Stimulated activated CD8-positive, alpha-beta memory T cell treated with anti-CD3 and anti-CD28 coated beads, Interleukin-7, amount 100 ng/mL, for 1 hour (primary cell): Measurements from ENCODE around the gene SNAI1.
"Not testable (repeated sequence)": the region's sequence is repeated elsewhere in the genome, so short reads cannot be mapped to it uniquely, and the experiment has no call there.

Experiments
- DNase-seq, 2 donors: peaks; one replicate each; pipeline ENCODE4 v3.0.0-alpha.2; 2020; ENCODE audit warnings: low read depth in 2 of 2

SNAI1 gene

DNA sequence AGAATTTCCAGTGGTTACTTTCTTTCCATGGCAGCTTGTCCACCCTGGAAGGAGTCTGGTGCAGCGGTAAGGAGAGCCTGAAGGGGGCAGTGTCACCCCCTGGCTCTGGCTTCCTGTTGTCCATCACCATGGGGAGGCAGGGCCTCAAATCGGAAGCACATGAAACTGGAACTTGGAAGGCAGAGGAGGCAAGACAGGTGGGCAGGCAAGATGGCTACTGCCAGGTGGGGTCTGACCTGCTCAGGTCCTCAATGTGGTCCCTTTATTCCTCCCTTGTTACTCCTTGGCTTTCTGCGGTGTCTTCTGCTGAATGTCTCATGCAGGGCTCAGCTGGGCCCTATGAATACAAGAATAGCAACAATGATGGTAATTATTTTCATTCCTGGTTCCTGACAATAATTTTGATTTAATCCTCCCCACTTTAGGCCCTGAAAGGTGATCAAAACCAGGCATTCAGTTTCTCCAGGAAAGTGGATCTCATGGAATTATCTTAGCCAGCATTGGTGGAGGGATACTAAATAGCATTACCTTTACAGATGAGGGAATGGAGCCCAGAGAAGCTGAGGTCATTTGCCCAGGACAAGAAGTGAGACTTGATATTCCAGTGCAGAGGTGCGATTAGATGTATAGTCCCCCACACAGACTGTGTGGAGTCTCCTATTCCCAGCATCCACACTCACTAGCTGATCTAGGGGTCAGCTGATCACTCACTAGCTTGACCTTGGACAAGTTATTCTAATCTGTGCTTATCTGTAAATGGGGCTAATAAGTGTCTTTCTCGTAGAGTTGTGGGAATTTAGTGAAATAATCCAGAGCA is 17.6 kb upstream of the SNAI1 start:
- no peak for DNase-seq

- no peak for DNase-seq
Measured at GRCh38 chr20:49965781-49966305, 16.9 kb upstream of the SNAI1 start.

GRCh38 chr20:49966861-49967260 is 15.9 kb upstream of the SNAI1 start:
- DNase-seq, result no peak

DNA sequence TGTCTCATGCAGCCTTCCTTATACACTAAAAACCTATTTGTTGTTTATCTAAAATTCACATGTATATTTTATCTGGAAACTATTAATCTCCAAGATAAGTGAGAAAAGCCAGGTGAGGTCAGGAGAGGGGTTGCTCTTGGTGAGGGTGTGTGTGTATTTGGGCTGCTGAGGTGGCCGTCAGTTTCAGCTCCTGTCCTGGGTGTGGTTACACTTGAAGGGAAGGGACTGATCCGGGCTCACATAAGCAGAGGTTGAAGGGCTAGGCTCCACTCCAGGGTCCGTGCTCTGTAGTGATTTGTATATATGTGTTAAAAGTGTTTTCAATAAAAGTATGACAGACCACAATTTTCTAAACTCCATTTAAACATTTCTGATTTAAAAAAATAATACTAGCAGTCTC is 13.5 kb upstream of the SNAI1 start:
- no peak for DNase-seq

- no peak for DNase-seq
Measured at GRCh38 chr20:49969946-49970345, 12.8 kb upstream of the SNAI1 start.

DNA sequence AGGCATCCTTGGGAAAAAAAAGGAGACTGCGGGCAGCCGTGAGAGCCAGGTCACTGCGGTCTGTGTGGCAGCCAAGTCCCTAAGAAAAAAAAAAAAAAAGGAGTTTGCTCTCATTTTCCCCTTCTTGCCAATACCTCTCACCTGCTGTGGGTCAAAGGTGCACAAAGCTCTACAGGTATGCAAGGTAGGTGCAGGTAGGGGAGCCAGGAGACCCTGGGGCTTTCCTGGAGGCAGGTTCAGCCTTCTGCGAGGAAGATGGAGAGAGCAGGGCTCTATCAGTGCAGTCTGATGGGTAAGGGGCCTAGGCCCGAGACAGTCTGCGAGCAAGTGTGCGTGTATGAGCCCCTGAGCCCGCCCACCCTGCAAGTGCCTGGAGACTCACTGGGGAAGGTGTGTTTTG is 12.3 kb upstream of the SNAI1 start:
- no peak for DNase-seq

DNA sequence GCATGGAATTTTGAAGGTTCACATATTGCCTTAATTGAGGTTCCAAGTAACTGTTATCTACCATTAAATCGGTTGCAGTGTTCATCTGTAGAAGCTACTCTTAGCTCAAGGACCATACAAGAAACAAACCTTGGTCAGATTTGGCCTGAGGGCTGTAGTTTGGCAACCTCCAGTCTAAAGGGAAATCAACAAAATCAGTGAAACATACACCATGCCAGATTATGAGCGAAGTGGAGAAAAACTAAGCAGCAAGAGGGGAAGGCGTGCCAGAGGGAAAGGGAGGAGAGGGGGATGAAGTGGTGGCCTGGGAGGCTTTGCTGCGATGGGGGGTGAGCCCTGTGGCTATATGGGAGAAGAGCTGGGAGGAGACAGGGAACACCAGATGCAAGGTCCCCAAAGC is 8.8 kb upstream of the SNAI1 start:
- no peak for DNase-seq

DNA sequence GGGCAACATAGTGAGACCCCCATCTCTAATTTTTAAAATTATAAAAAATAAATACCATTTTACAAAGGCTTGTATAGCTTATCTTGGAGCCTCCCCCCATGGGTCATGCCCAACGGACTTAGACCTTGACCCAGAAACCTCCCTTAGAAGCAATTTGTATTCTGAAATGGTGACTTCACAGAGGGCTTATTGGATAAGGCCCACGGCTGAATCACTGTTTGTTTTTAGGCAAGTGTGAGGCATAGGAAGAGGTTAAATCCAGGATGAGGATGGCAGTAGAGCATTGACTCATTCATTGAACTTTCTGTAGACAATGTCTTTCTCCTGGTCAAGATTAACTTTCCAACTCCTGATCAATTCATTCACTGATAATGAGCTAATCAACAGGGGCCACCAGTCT is 6.2 kb upstream of the SNAI1 start:
- DNase-seq, result no peak

GRCh38 chr20:49977740-49978139 is 5.0 kb upstream of the SNAI1 start:
- DNase-seq, result not testable (repeated sequence)

GRCh38 chr20:49978685-49979029 is 4.1 kb upstream of the SNAI1 start:
- DNase-seq, result no peak

GRCh38 chr20:49979030-49979832 is 3.5 kb upstream of the SNAI1 start:
- DNase-seq, result peak; percentile 44 to 45

DNA sequence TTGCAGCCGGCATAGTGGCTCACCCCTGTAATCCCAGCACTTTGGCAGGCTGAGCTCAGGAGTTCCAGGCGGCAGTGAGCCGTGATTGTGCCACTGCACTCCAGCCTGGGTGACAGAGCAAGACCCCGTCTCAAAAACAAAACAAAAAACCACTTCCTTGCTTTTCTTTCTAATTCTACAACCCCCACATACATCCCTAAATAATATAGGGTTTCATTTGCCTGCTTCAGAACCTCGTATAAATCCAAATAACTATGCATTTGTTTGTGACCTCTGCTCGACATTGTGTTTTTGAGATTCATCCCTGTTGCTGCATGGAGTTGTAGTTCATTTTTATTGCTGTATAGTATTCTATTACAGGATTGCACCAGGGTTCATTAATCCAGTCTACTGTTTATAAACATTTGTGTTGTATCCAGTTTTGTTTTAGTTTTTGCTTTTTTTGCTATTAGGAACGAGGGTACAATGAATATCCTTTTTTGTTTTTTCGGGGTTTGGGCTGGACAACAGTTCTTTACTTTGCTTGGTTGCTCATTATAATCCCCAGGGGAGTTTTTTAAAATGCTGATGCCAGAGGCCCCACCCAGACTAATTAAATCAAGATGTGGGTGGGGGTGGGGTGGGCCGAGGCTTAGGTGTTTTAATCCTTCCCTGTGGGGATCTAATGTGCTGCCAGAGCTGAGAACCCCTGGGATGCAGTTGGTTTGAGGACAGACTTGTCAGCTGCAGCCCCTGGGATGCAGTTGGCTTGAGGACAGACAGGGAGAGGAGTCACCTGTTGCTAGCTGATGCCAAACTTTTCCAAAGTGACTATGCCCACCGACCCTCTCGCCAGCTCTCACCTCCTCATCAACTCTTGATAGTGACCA is 2.4 kb upstream of the SNAI1 start:
- DNase-seq, result no peak

- no peak for DNase-seq
Measured at GRCh38 chr20:49981218-49982071, 1.3 kb upstream of the SNAI1 start.

DNA sequence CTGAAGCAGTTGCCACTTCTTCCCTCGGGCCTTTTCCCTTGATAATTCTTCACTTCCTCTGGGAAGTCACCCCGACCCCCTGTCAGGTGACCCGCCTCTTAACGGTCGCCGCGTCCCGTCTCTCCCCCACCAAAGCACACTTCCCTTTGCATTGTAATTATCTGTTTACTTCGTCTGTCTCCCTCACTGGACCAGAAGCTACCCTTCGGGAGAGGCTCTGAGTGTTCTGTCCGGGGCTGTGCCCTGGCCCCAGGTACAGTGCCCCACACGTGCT is 771 bp upstream of the SNAI1 start:
- DNase-seq, result no peak

- DNase-seq, result no peak
Measured at GRCh38 chr20:49983123-49983847, 505 bp downstream of the SNAI1 start.

DNA sequence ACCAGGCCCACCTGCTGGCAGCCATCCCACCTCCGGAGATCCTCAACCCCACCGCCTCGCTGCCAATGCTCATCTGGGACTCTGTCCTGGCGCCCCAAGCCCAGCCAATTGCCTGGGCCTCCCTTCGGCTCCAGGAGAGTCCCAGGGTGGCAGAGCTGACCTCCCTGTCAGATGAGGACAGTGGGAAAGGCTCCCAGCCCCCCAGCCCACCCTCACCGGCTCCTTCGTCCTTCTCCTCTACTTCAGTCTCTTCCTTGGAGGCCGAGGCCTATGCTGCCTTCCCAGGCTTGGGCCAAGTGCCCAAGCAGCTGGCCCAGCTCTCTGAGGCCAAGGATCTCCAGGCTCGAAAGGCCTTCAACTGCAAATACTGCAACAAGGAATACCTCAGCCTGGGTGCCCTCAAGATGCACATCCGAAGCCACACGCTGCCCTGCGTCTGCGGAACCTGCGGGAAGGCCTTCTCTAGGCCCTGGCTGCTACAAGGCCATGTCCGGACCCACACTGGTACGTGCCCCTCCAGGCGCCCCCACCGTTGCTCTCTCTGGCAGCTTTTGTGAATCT is 1.1 kb downstream of the SNAI1 start:
- no peak for DNase-seq

DNA sequence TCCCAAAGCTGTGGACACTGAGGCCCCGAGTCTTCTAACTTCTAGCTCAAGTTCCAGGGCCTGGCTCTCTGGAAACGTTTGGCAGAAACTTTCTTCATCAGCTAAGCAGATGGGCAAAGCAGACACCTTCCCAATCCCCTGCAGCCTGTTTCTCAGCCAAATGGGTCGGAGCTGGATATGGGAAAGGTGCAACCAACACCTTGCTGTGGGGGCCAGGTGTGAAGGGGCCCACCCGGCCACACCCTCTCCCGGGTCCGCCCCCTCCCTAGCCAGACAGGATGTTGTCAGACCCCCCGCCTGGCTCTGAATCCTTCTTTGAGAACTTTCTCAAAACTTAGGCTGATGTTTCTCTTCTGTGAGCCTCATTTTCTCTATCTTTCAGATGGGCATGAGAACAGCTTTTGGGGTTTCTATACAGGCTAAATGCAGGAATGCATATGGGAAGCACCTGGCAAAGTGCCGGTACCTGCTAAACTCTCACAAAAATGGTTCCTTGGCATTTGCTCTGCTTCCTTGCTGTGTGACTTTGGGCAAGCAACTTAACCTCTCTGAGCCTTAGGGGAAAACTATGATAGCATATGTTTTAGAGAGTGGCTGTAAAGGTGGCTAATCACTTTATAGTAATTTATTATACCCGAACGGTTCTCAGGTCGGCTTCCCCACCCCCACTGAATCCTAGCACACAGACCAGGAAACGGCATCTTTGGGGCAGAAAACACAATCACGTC is 1.8 kb downstream of the SNAI1 start:
- DNase-seq, result no peak

- no peak for DNase-seq
Measured at GRCh38 chr20:49985157-49985556, 2.4 kb downstream of the SNAI1 start.

DNA sequence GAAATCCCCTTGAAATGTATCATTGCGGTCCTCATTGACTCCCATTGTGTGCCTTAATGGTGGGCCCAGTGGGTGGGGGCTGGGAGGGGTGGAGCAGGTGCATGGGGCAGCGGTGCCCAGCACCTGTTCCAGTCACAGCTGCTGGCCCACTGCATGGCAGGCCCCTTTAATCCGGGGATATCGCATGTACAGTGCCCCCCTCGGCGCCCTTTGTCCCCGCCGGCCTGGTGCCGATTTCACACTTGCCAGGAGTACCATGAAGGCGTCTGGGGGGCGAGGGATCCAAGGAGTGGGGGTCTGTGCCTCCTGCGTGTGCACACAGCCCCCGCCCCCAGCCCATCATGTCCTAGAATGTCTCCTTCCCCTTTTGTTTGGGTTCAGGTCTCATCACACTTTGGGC is 2.8 kb downstream of the SNAI1 start:
- DNase-seq, result no peak

DNA sequence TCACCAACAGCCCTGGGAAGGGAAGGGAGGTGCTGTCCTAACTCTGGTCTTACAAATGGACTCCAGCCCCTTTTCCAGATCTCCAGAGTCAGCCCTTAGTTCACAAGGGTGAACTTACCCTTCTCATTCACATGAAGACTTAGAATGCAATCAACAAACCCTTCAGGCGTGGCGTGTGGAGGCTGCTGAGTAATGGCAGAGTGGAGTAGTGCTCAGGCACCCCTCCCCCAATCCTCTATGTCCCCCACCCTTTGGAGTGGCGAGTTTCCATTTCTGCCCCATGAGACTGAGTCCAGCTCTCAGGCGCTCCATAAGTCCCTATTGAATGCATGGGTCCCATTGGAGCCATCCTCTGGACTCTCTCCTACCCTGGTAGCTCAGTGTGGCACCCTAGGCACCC is 3.3 kb downstream of the SNAI1 start:
- DNase-seq, result no peak
